ENCODE results near the gene HCK. TPM values are rescaled to one million over a fixed set of nuclear protein-coding genes. Genes with fewer than 3 reads are reported as not detected.
"Not testable (repeated sequence)": the region's sequence is repeated elsewhere in the genome, so short reads cannot be mapped to it uniquely, and the experiment has no call there.

Gene HCK
- polyA plus RNA-seq, 1 experiment, result not detected

DNA sequence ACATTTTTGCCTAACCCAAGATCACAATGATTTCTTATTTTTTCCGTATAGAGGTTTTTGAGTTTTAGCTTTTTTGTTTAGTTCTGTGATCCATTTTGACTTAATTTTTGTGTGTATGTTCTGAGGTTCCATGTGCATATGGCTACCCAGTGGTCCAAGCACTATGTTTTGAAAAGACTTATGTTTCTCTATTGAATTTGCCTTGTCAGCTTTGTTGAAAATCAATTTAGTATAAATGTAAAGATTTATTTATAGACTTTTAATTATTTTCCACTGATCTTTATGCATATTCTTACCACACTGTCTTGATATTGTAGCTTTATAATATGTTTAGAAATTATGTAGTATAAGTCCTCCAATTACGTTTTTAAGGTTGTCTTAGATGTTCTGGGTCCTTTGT, 67.7 kb downstream of the HCK start:
- Histone ChIP-seq H3K27me3 (ENCODE audit: control insufficient read depth, insufficient read depth, low read length) (no peaks in the 10 kb centered on the region), H3K4me3 (ENCODE audit: low read depth, low read length) (no peak overlapping the region), H3K27ac (ENCODE audit: low read depth, low read length) (no peak overlapping the region), H3K9me3 (ENCODE audit: control insufficient read depth, insufficient read depth, low read length) (no peaks in the 10 kb centered on the region)
- CTCF ChIA-PET, result no interaction called here
- TF ChIP-seq, protein P1, sequence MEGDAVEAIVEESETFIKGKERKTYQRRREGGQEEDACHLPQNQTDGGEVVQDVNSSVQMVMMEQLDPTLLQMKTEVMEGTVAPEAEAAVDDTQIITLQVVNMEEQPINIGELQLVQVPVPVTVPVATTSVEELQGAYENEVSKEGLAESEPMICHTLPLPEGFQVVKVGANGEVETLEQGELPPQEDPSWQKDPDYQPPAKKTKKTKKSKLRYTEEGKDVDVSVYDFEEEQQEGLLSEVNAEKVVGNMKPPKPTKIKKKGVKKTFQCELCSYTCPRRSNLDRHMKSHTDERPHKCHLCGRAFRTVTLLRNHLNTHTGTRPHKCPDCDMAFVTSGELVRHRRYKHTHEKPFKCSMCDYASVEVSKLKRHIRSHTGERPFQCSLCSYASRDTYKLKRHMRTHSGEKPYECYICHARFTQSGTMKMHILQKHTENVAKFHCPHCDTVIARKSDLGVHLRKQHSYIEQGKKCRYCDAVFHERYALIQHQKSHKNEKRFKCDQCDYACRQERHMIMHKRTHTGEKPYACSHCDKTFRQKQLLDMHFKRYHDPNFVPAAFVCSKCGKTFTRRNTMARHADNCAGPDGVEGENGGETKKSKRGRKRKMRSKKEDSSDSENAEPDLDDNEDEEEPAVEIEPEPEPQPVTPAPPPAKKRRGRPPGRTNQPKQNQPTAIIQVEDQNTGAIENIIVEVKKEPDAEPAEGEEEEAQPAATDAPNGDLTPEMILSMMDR (IDR thresholded peaks at IDR 0.05; ENCODE audit: low read depth, low read length), result no peak
- POLR2A ChIA-PET, result interaction anchor here (0.6 kb wide), 1 partner anchor 37 kb away, joined by 4 read pairs; no protein-coding TSS in a partner anchor
- DNase-seq (ENCODE audit: low read depth, low spot score), result no peak

DNA sequence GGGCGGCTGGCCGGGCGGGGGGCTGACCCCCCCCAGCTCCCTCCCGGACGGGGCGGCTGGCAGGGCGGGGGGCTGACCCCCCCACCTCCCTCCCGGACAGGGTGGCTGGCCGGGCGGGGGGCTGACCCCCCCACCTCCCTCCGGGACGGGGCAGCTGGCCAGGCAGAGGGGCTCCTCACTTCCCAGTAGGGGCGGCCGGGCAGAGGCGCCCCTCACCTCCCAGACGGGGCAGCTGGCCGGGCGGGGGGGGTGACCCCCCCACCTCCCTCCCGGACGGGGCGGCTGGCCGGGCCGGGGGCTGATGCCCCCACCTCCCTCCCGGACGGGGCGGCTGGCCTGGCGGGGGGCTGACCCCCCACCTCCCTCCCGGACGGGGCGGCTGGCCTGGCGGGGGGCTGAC, 69.9 kb downstream of the HCK start:
- CTCF ChIA-PET; DNase-seq (ENCODE audit: low read depth, low spot score); POLR2A ChIA-PET; H3K27me3 ChIP-seq (ENCODE audit: control insufficient read depth, insufficient read depth, low read length); H3K9me3 ChIP-seq (ENCODE audit: control insufficient read depth, insufficient read depth, low read length); H3K27ac ChIP-seq (ENCODE audit: low read depth, low read length); H3K4me3 ChIP-seq (ENCODE audit: low read depth, low read length): not testable (repeated sequence)

DNA sequence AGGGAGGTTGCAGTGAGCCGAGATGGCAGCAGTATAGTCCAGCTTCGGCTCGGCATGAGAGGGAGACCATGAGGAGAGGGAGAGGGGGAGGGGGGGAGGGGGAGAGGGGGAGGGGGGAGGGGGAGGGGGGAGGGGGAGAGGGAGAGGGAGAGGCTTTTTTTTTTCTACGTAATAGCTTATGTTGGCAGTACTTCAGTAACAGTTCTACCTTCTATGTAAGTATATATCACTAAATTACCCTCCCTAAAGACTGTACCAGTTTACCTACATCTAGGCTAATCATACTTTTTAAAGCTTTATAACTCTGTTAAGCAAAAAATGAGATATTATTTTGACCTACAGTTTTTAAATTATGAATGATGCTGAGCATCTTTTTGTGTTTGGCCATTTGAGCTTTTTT, 71.0 kb downstream of the HCK start:
- Histone ChIP-seq H3K9me3 (ENCODE audit: control insufficient read depth, insufficient read depth, low read length) (no peaks in the 10 kb centered on the region), H3K27ac (ENCODE audit: low read depth, low read length) (no peak overlapping the region), H3K27me3 (ENCODE audit: control insufficient read depth, insufficient read depth, low read length) (no peaks in the 10 kb centered on the region), H3K4me3 (ENCODE audit: low read depth, low read length) (no peak overlapping the region)
- CTCF ChIA-PET, result interaction anchor here (0.8 kb wide), 1 partner anchor 300 kb away, joined by 3 read pairs; no protein-coding TSS in a partner anchor
- POLR2A ChIA-PET, result no interaction called here
- TF ChIP-seq, protein P1 (IDR thresholded peaks at IDR 0.05; ENCODE audit: low read depth, low read length), result no peak
- DNase-seq (ENCODE audit: low read depth, low spot score), result no peak

DNA sequence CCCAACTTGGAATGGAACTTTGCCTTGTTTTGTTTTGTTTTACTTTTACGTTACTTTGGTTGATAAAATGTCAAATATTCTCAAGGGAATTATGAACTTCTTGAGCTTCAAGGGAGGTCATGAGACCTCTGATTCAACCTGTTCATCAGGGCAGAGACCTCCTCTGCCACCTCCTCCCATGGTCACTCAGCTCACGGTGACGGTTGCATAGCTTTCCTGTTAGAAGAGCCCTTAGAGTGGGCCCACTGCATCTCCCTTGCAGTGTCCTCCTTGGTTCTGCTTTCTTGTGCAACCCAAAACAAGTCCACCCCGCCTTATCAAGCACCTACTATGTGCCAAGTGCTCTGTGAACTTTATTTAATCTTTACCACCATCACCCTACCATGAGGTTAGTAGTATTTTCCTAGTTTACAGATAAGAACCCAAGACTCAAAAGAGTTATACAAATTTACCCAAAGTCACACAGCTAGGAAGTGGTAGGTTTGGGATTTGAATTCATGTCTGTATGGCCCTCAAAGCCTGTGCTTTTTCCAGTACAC, 72.9 kb downstream of the HCK start:
- Histone ChIP-seq H3K27me3 (ENCODE audit: control insufficient read depth, insufficient read depth, low read length) (no peaks in the 10 kb centered on the region), H3K27ac (ENCODE audit: low read depth, low read length) (no peak overlapping the region), H3K4me3 (ENCODE audit: low read depth, low read length) (no peak overlapping the region), H3K9me3 (ENCODE audit: control insufficient read depth, insufficient read depth, low read length) (no peaks in the 10 kb centered on the region)
- TF ChIP-seq, protein P1 (IDR thresholded peaks at IDR 0.05; ENCODE audit: low read depth, low read length), result no peak
- POLR2A ChIA-PET, result no interaction called here
- no peak for DNase-seq (ENCODE audit: low read depth, low spot score)
- CTCF ChIA-PET, result no interaction called here

DNA sequence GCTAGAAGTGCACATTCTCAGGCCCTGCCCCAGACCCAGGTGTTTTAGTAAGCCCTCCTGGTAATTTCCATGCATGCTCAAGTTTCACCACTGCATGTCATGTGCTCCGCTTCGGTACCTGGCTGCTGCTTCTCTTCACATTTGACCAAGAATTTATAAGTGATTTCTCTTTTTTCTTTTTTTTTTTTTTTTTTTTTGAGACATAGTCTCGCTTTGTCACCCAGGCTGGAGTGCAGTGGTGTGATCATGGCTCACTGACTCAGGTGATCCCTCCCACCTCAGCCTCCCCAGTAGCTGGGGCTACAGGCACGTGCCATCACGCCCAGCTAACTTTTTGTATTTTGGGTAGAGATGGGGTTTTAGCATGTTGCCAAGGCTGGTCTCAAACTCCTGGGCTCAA, 73.5 kb downstream of the HCK start:
- H3K4me3 ChIP-seq (ENCODE audit: low read depth, low read length), result no peak overlapping the region
- no peaks in the 10 kb centered on the region for H3K27me3 ChIP-seq (ENCODE audit: control insufficient read depth, insufficient read depth, low read length)
- TF ChIP-seq, protein P1 (IDR thresholded peaks at IDR 0.05; ENCODE audit: low read depth, low read length), result no peak
- POLR2A ChIA-PET, result no interaction called here
- H3K27ac ChIP-seq (ENCODE audit: low read depth, low read length), result no peak overlapping the region
- H3K9me3 ChIP-seq (ENCODE audit: control insufficient read depth, insufficient read depth, low read length), result no peaks in the 10 kb centered on the region
- CTCF ChIA-PET, result no interaction called here
- DNase-seq (ENCODE audit: low read depth, low spot score), result no peak

DNA sequence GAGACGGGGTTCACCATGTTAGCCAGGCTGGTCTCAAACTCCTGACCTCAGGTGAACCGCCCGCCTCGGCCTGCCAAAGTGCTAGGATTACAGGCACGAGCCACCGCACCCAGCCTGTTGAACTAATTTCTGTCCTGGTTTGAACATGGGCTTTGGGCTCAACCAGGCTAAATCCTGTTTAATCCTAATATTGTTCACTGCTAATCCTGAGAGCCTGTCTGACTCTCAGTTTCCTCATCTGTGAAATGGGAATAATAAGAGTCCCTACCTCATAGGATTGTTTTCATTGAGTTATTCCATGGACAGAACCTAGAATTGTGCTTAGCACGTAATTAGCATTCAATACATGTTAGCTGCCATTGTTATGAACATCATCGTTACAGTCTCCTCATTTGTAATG, 74.9 kb downstream of the HCK start:
- H3K9me3 ChIP-seq (ENCODE audit: control insufficient read depth, insufficient read depth, low read length), result no peaks in the 10 kb centered on the region
- no peak overlapping the region for H3K4me3 ChIP-seq (ENCODE audit: low read depth, low read length)
- H3K27me3 ChIP-seq (ENCODE audit: control insufficient read depth, insufficient read depth, low read length), result no peaks in the 10 kb centered on the region
- H3K27ac ChIP-seq (ENCODE audit: low read depth, low read length), result no peak overlapping the region
- ChIA-PET POLR2A (no interaction called here), CTCF (no interaction called here)
- DNase-seq (ENCODE audit: low read depth, low spot score), result no peak
- TF ChIP-seq, protein P1 (IDR thresholded peaks at IDR 0.05; ENCODE audit: low read depth, low read length), result no peak
